Nephron (organoid): ENCODE measurements around the gene CDKAL1.

Experiments
- H3K27ac Mint-ChIP-seq, 3 experiments: 2 replicates each; pipeline ENCODE4 v1.8.0; 2020; ENCODE audit warnings: mixed read lengths in 3 of 3, mild to moderate bottlenecking in 2 of 3, moderate library complexity in 1 of 3
- H3K27me3 Mint-ChIP-seq: 2 replicates; pipeline ENCODE4 v1.8.0; 2021; ENCODE audit warnings: low read depth, mild to moderate bottlenecking, moderate library complexity, mixed read lengths
- H3K36me3 Mint-ChIP-seq: 2 replicates; pipeline ENCODE4 v1.8.0; 2020; ENCODE audit warnings: low read depth, mixed read lengths
- H3K4me1 Mint-ChIP-seq: 2 replicates; pipeline ENCODE4 v1.8.0; 2020; ENCODE audit warnings: mixed read lengths
- H3K4me3 Mint-ChIP-seq, 3 experiments: 2 replicates each; pipeline ENCODE4 v1.8.0; 2020; ENCODE audit warnings: mild to moderate bottlenecking in 3 of 3, mixed read lengths in 3 of 3, moderate library complexity in 2 of 3
- H3K9me3 Mint-ChIP-seq: 2 replicates; pipeline ENCODE4 v1.8.0; 2020; ENCODE audit warnings: mixed read lengths
- CTCF ChIP-seq, 3 experiments: fragments of 200-600 bp; sonication (generic); IDR thresholded peaks; one replicate each; pipeline ENCODE4 v1.5.0; 2021; ENCODE audit warnings: antibody characterized with exemption in 3 of 3; ENCODE audit not compliant: unreplicated experiment in 3 of 3

CDKAL1 gene

GRCh38 chr6:20943922-20944321 lies 409.7 kb downstream of the CDKAL1 start:
- Mint-ChIP-seq H3K36me3 (peaks cover 26% of the 10 kb centered on the region), H3K27ac (no peak overlapping the region)

GRCh38 chr6:20946022-20946421 lies 411.8 kb downstream of the CDKAL1 start:
- Mint-ChIP-seq H3K27ac (no peak overlapping the region), H3K9me3 (peaks cover 21% of the 10 kb centered on the region), H3K27me3 (no peaks in the 10 kb centered on the region), H3K4me3 (no peak overlapping the region), H3K36me3 (peaks cover 26% of the 10 kb centered on the region), H3K4me1 (peaks cover 10% of the 10 kb centered on the region)
- no peak for TF ChIP-seq CTCF (IDR thresholded peaks at IDR 0.05; ENCODE audit: unreplicated experiment in 3 of 3)

More at GRCh38 chr6:20943922-20944321, 409.7 kb downstream of the CDKAL1 start:
- TF ChIP-seq CTCF (IDR thresholded peaks at IDR 0.05; ENCODE audit: unreplicated experiment in 3 of 3), result no peak
- Mint-ChIP-seq H3K4me1 (peaks cover 14% of the 10 kb centered on the region), H3K27me3 (no peaks in the 10 kb centered on the region), H3K9me3 (peaks cover 21% of the 10 kb centered on the region), H3K4me3 (no peak overlapping the region)

GRCh38 chr6:20946890-20947289 lies 412.6 kb downstream of the CDKAL1 start:
- no peak for TF ChIP-seq CTCF (IDR thresholded peaks at IDR 0.05; ENCODE audit: unreplicated experiment in 3 of 3)
- H3K4me1 Mint-ChIP-seq, result peaks cover 10% of the 10 kb centered on the region
- no peak overlapping the region for H3K4me3 Mint-ChIP-seq
- H3K9me3 Mint-ChIP-seq, result peaks cover 17% of the 10 kb centered on the region
- H3K27me3 Mint-ChIP-seq, result no peaks in the 10 kb centered on the region
- H3K36me3 Mint-ChIP-seq, result peaks cover 20% of the 10 kb centered on the region
- no peak overlapping the region for H3K27ac Mint-ChIP-seq

- Mint-ChIP-seq H3K27ac (no peak overlapping the region), H3K4me3 (no peak overlapping the region), H3K27me3 (no peaks in the 10 kb centered on the region), H3K9me3 (peaks cover 15% of the 10 kb centered on the region), H3K36me3 (peaks cover 18% of the 10 kb centered on the region), H3K4me1 (peaks cover 10% of the 10 kb centered on the region)
- TF ChIP-seq CTCF (IDR thresholded peaks at IDR 0.05; ENCODE audit: unreplicated experiment in 3 of 3), result no peak
These were observed 413.7 kb downstream of the CDKAL1 start for GRCh38 chr6:20947977-20948376.

- peaks cover 10% of the 10 kb centered on the region for H3K9me3 Mint-ChIP-seq
- peaks cover 12% of the 10 kb centered on the region for H3K36me3 Mint-ChIP-seq
- no peak for TF ChIP-seq CTCF (IDR thresholded peaks at IDR 0.05; ENCODE audit: unreplicated experiment in 3 of 3)
- no peak overlapping the region for H3K4me3 Mint-ChIP-seq
- peaks cover 10% of the 10 kb centered on the region for H3K4me1 Mint-ChIP-seq
- no peaks in the 10 kb centered on the region for H3K27me3 Mint-ChIP-seq
- no peak overlapping the region for H3K27ac Mint-ChIP-seq
These were observed 414.3 kb downstream of the CDKAL1 start for GRCh38 chr6:20948556-20948955.

GRCh38 chr6:20949138-20949537 lies 414.9 kb downstream of the CDKAL1 start:
- H3K9me3 Mint-ChIP-seq, result peaks cover 4% of the 10 kb centered on the region
- H3K27me3 Mint-ChIP-seq, result no peaks in the 10 kb centered on the region
- no peak for TF ChIP-seq CTCF (IDR thresholded peaks at IDR 0.05; ENCODE audit: unreplicated experiment in 3 of 3)
- H3K4me3 Mint-ChIP-seq, result no peak overlapping the region
- peaks cover 14% of the 10 kb centered on the region for H3K4me1 Mint-ChIP-seq
- no peak overlapping the region for H3K27ac Mint-ChIP-seq
- peaks cover 6% of the 10 kb centered on the region for H3K36me3 Mint-ChIP-seq
